Endothelial cell of umbilical vein (primary cell): ENCODE measurements around the gene CARD18. TPM values are rescaled to one million over a fixed set of nuclear protein-coding genes. Genes with fewer than 3 reads are reported as not detected.

Experiments
- BruUV-seq: library from RNA; stranded (reverse); fragments of 400-500 nt; replicated peaks from 2 replicates; lab custom pipeline; 2021; lab: Mats Ljungman, UMichigan
- CTCF ChIA-PET: fragments of 300-600, 350-600 bp; sonication (Branson Sonifier 250); formaldehyde crosslinking; loops from one replicate; lab custom pipeline; 2021; ENCODE audit warnings: antibody characterized with exemption, inconsistent platforms; lab: Charles Lee
- POLR2A ChIA-PET: fragments of 300-600, 350-600 bp; sonication (Branson Sonifier 250); formaldehyde crosslinking; loops from one replicate; lab custom pipeline; 2021; ENCODE audit warnings: antibody characterized with exemption, inconsistent platforms; lab: Charles Lee
- DNase-seq: peaks from one replicate; pipeline ENCODE4 v3.0.0-alpha.2; 2011; ENCODE audit warnings: low read depth, low spot score
- FAIRE-seq: peaks from 2 replicates; lab custom pipeline; 2011; peaks lifted over from hg19 to GRCh38; lab: Jason Lieb, UNC
- H2AFZ ChIP-seq: 2 replicates; pipeline ENCODE4 v1.6.0; 2012; ENCODE audit warnings: low read depth, low read length, control low read depth, inconsistent platforms
- H3K27ac ChIP-seq: 2 replicates; pipeline ENCODE4 v1.5.1; 2011; ENCODE audit warnings: low read depth, mild to moderate bottlenecking, control low read depth, low read length, moderate library complexity; ENCODE audit not compliant: insufficient read depth
- H3K27me3 ChIP-seq, 2 experiments: 2 replicates each; pipeline versions ENCODE4 v1.6.0 to v1.6.1; 2011; ENCODE audit warnings: low read length in 2 of 2, mixed read lengths in 1 of 2; ENCODE audit not compliant: control insufficient read depth in 2 of 2, insufficient read depth in 2 of 2
- H3K36me3 ChIP-seq, 2 experiments: 2 replicates in 1 of 2; 3 replicates in 1 of 2; pipeline ENCODE4 v1.5.1; 2011; ENCODE audit warnings: low read length in 2 of 2, mild to moderate bottlenecking in 1 of 2, moderate library complexity in 1 of 2; ENCODE audit not compliant: control insufficient read depth in 2 of 2, insufficient read depth in 2 of 2; ENCODE audit errors: extremely low read depth in 1 of 2
- H3K4me1 ChIP-seq: 3 replicates; pipeline ENCODE4 v1.5.1; 2011; ENCODE audit warnings: mild to moderate bottlenecking, low read length; ENCODE audit not compliant: control insufficient read depth, insufficient read depth; ENCODE audit errors: extremely low read depth
- H3K4me2 ChIP-seq: 2 replicates; pipeline ENCODE4 v1.6.1; 2011; ENCODE audit warnings: low read length, control low read depth, mixed read lengths; ENCODE audit not compliant: insufficient read depth
- H3K4me3 ChIP-seq, 3 experiments: fragments of 200-600 bp in 1 of 3; sonication (generic), shearing (Covaris generic) in 1 of 3; replicated peaks in 1 of 3; 2 replicates each; pipeline ENCODE4 v1.5.1; 2011 to 2016; ENCODE audit warnings: control low read depth in 3 of 3, low read length in 3 of 3, mild to moderate bottlenecking in 2 of 3, inconsistent platforms in 1 of 3, low read depth in 1 of 3, moderate library complexity in 1 of 3; ENCODE audit not compliant: insufficient read depth in 1 of 3
- H3K79me2 ChIP-seq: 2 replicates; pipeline ENCODE4 v1.6.0; 2012; ENCODE audit warnings: low read length, inconsistent platforms; ENCODE audit not compliant: control insufficient read depth, insufficient read depth
- H3K9ac ChIP-seq: replicated peaks from 2 replicates; pipeline ENCODE3; 2011; ENCODE audit warnings: low read length, control low read depth; ENCODE audit not compliant: insufficient read depth; ENCODE audit errors: extremely low read depth
- H3K9me1 ChIP-seq: replicated peaks from 3 replicates; pipeline ENCODE4 v1.6.0; 2011; ENCODE audit warnings: mild to moderate bottlenecking, low read length; ENCODE audit not compliant: control insufficient read depth, insufficient read depth; ENCODE audit errors: extremely low read depth
- H3K9me3 ChIP-seq: replicated peaks from 2 replicates; pipeline ENCODE4 v1.5.1; 2012; ENCODE audit warnings: low read length, inconsistent platforms; ENCODE audit not compliant: control insufficient read depth, insufficient read depth
- H4K20me1 ChIP-seq: replicated peaks from 2 replicates; pipeline ENCODE3; 2011; ENCODE audit warnings: mild to moderate bottlenecking, low read length; ENCODE audit not compliant: control insufficient read depth, insufficient read depth; ENCODE audit errors: extremely low read depth
- CTCF ChIP-seq, 2 donors: IDR thresholded peaks; 1 replicate in 1 of 2; 2 replicates in 1 of 2; pipeline ENCODE4 v1.5.1; 2011; ENCODE audit warnings: low read length in 2 of 2, mild to moderate bottlenecking in 2 of 2, moderate library complexity in 2 of 2, control low read depth in 1 of 2, inconsistent platforms in 1 of 2, low read depth in 1 of 2; ENCODE audit not compliant: insufficient read depth in 1 of 2; ENCODE audit errors: extremely low read depth in 1 of 2
- EZH2 ChIP-seq: IDR thresholded peaks from 2 replicates; pipeline ENCODE4 v1.6.1; 2012; ENCODE audit warnings: borderline replicate concordance, low read depth, mild to moderate bottlenecking, moderate library complexity, low read length, inconsistent platforms; ENCODE audit not compliant: severe bottlenecking
- FOS ChIP-seq: IDR thresholded peaks from 2 replicates; pipeline ENCODE4 v1.6.1; 2011; ENCODE audit warnings: mild to moderate bottlenecking, low read length, moderate library complexity, borderline replicate concordance; ENCODE audit not compliant: insufficient read depth
- GATA2 ChIP-seq: IDR thresholded peaks from 2 replicates; pipeline ENCODE4 v1.7.0; 2011; ENCODE audit warnings: low read depth, mild to moderate bottlenecking, moderate library complexity, mixed read lengths, low read length; ENCODE audit not compliant: insufficient read length, insufficient read depth
- JUN ChIP-seq: IDR thresholded peaks from 2 replicates; pipeline ENCODE4 v1.6.1; 2011; ENCODE audit warnings: borderline replicate concordance, low read depth; ENCODE audit not compliant: insufficient read length, insufficient read depth
- MAX ChIP-seq: IDR thresholded peaks from 2 replicates; pipeline ENCODE4 v1.6.1; 2011; ENCODE audit not compliant: insufficient read depth, insufficient read length
- MYC ChIP-seq: IDR thresholded peaks from one replicate; pipeline ENCODE4 v1.6.1; 2011; ENCODE audit warnings: mild to moderate bottlenecking, low read depth, low read length
- POLR2A ChIP-seq: IDR thresholded peaks from 2 replicates; pipeline ENCODE4 v1.6.1; 2012; ENCODE audit warnings: low read depth, mild to moderate bottlenecking, control low read depth, low read length
- POLR2AphosphoS5 ChIP-seq: IDR thresholded peaks from 2 replicates; pipeline ENCODE4 v1.6.1; 2012; ENCODE audit warnings: low read depth, mild to moderate bottlenecking, control low read depth, low read length, moderate library complexity; ENCODE audit not compliant: insufficient read depth
- dilution Hi-C: fragments of 300-500 bp; cut with MboI; formaldehyde crosslinking; loops from one replicate; pipeline ENCODE4 v1.15.0; 2019; ENCODE audit warnings: low sequenced_read_pairs; ENCODE audit not compliant: extremely low pct_ligation_motif_present
- intact Hi-C: fragments of 100-400 bp; cut with micrococcal nuclease; formaldehyde crosslinking; loops from one replicate; pipeline ENCODE4 v1.10.0; 2022
- polyA plus RNA-seq, 4 experiments: library from polyadenylated mRNA; depleted of rRNA in 3 of 4; stranded (reverse) in 3 of 4; unstranded in 1 of 4; fragments of >200 nt; gene quantifications; 2 replicates each; pipeline versions ENCODE4 v1.2.1 to v1.2.3, GENCODE V29; 2011 to 2012; ENCODE audit warnings: missing spikeins in 1 of 4
- total RNA-seq: library from RNA; stranded (reverse); gene quantifications from 2 replicates; pipeline ENCODE4 v1.2.3, GENCODE V29; 2021

CARD18 gene
- total and polyA plus RNA-seq, 2 donors (not counting 3 experiments of a cell fraction or from before 2014, with no cell fraction given), result not detected

GRCh38 chr11:105132716-105133511 is 6.7 kb downstream of the CARD18 start:
- CTCF ChIA-PET, result interaction anchor here (1.2 to 1.4 kb wide), 2 partner anchors 9 to 112 kb away, joined by 3 read pairs; no protein-coding TSS in a partner anchor
- dilution Hi-C loops (no loop called here), intact Hi-C loops (loop anchor here (1.0 kb wide), 2 partner anchors 9 to 86 kb away; no protein-coding TSS in a partner anchor)
- no peaks in the 10 kb centered on the region for H3K27me3 ChIP-seq
- no peak for TF ChIP-seq MAX
- peak; percentile 11 for TF ChIP-seq GATA2
- TF ChIP-seq EZH2, result no peak
- TF ChIP-seq FOS, result peak; percentile 22
- TF ChIP-seq POLR2AphosphoS5, result no peak
- H2AFZ ChIP-seq, result no peak overlapping the region
- peak; percentile 26 for FAIRE-seq
- no peaks in the 10 kb centered on the region for H3K79me2 ChIP-seq
- peaks cover 2% of the 10 kb centered on the region for H3K4me1 ChIP-seq
- DNase-seq, result peak; percentile 78
- no peaks in the 10 kb centered on the region for H4K20me1 ChIP-seq
- H3K27ac ChIP-seq, result peak overlapping the region; percentile 20
- H3K9me3 ChIP-seq, result no peaks in the 10 kb centered on the region
- no peak overlapping the region for H3K4me2 ChIP-seq
- no TSS peak for BruUV-seq
- POLR2A ChIA-PET, result no interaction called here
- no peak overlapping the region for H3K9ac ChIP-seq
- no peaks in the 10 kb centered on the region for H3K36me3 ChIP-seq
- no peak overlapping the region for H3K4me3 ChIP-seq
- H3K9me1 ChIP-seq, result no peaks in the 10 kb centered on the region

GRCh38 chr11:105130189-105130813 is 9.3 kb downstream of the CARD18 start:
- no peak for TF ChIP-seq JUN
- TF ChIP-seq FOS, result no peak
- TF ChIP-seq MYC, result no peak
- TF ChIP-seq CTCF (IDR thresholded peaks at IDR 0.05; ENCODE audit: extremely low read depth in 1 of 2, insufficient read depth in 1 of 2, low read depth in 1 of 2, low read length in 2 of 2), result no peak
- no peak for TF ChIP-seq POLR2AphosphoS5
- no peak for TF ChIP-seq POLR2A
- TF ChIP-seq MAX, result no peak
- no peak for TF ChIP-seq EZH2
- TF ChIP-seq GATA2, result no peak
- no peak for DNase-seq
- Histone ChIP-seq H3K9me3 (no peaks in the 10 kb centered on the region), H4K20me1 (no peaks in the 10 kb centered on the region), H3K4me1 (peaks cover 2% of the 10 kb centered on the region), H3K4me2 (no peak overlapping the region), H3K27ac (no peak overlapping the region), H3K4me3 (no peak overlapping the region), H3K9ac (no peak overlapping the region), H3K79me2 (no peaks in the 10 kb centered on the region), H3K27me3 (no peaks in the 10 kb centered on the region), H3K36me3 (no peaks in the 10 kb centered on the region), H3K9me1 (no peaks in the 10 kb centered on the region), H2AFZ (no peak overlapping the region)
- BruUV-seq, result no TSS peak
- intact Hi-C loops, result no loop called here
- FAIRE-seq, result no peak
- dilution Hi-C loops, result no loop called here
- POLR2A ChIA-PET, result no interaction called here
- CTCF ChIA-PET, result no interaction called here
